ENCODE results near the gene HTR1E. TPM values are rescaled to one million over a fixed set of nuclear protein-coding genes. Genes with fewer than 3 reads are reported as not detected.

The HTR1E gene
- total and polyA plus RNA-seq, 2 experiments from 2014 or later: not detected

- no peaks in the 10 kb centered on the region for H3K4me1 ChIP-seq (ENCODE audit: insufficient read depth)
- no peaks in the 10 kb centered on the region for H3K79me2 ChIP-seq (ENCODE audit: insufficient read depth)
- H3K27me3 ChIP-seq (replicated peaks; ENCODE audit: insufficient read depth): peaks cover 19% of the 10 kb centered on the region
- H4K20me1 ChIP-seq (ENCODE audit: insufficient read depth): no peaks in the 10 kb centered on the region
- no peak for DNase-seq
- WGBS, 2 experiments (ENCODE audit: low coverage in 1 of 2, low lambda C conversion rate in 2 of 2, missing lambda C conversion rate in 2 of 2): 0 to 2% methylated on average over 1 of the region's 1 CpG
- no peak overlapping the region for H3K4me2 ChIP-seq (ENCODE audit: unreplicated experiment)
- no peak for TF ChIP-seq EZH2 (IDR thresholded peaks at IDR 0.05; ENCODE audit: insufficient read depth, poor library complexity, severe bottlenecking)
- TF ChIP-seq EZH2phosphoT487 (IDR thresholded peaks at IDR 0.05; ENCODE audit: insufficient read depth, low read depth): no peak
- no peaks in the 10 kb centered on the region for H3F3A ChIP-seq (ENCODE audit: insufficient read depth)
- H2AFZ ChIP-seq: no peak overlapping the region
- no peaks in the 10 kb centered on the region for H3K36me3 ChIP-seq (ENCODE audit: low read depth)
- no peaks in the 10 kb centered on the region for H3K9me3 ChIP-seq (ENCODE audit: low read depth)
- H3K9me2 ChIP-seq (ENCODE audit: insufficient read depth): no peaks in the 10 kb centered on the region
- H3K27ac ChIP-seq: no peak overlapping the region
- no peak overlapping the region for H3K9ac ChIP-seq
- H3K4me3 ChIP-seq: no peak overlapping the region
- in situ Hi-C loops (cut with MboI): no loop called here
Measured at GRCh38 chr6:87053312-87053711, 116.0 kb downstream of the HTR1E start.

GRCh38 chr6:87054143-87054833 is 117.0 kb downstream of the HTR1E start:
- in situ Hi-C loops (cut with MboI): no loop called here

GRCh38 chr6:87059943-87060342 is 122.6 kb downstream of the HTR1E start:
- 78 to 84% methylated on average over 13 to 18 of the region's 18 CpGs for WGBS, 2 experiments (ENCODE audit: low coverage in 1 of 2, low lambda C conversion rate in 2 of 2, missing lambda C conversion rate in 2 of 2)
- Histone ChIP-seq H3K27me3 (replicated peaks; ENCODE audit: insufficient read depth) (0 out of 2 replicates have a peak, but pooled peaks cover 27% of the 10 kb centered on the region), H3K9me3 (ENCODE audit: low read depth) (no peaks in the 10 kb centered on the region), H3K4me3 (no peak overlapping the region), H3K4me1 (ENCODE audit: insufficient read depth) (no peaks in the 10 kb centered on the region), H3K4me2 (ENCODE audit: unreplicated experiment) (no peak overlapping the region), H3K79me2 (ENCODE audit: insufficient read depth) (no peaks in the 10 kb centered on the region), H3K9me2 (ENCODE audit: insufficient read depth) (no peaks in the 10 kb centered on the region), H3K9ac (no peak overlapping the region), H3K36me3 (ENCODE audit: low read depth) (no peaks in the 10 kb centered on the region), H3F3A (ENCODE audit: insufficient read depth) (no peaks in the 10 kb centered on the region), H4K20me1 (ENCODE audit: insufficient read depth) (no peaks in the 10 kb centered on the region), H3K27ac (no peak overlapping the region), H2AFZ (no peak overlapping the region)
- TF ChIP-seq EZH2 (IDR thresholded peaks at IDR 0.05; ENCODE audit: insufficient read depth, poor library complexity, severe bottlenecking): no peak
- no peak for TF ChIP-seq EZH2phosphoT487 (IDR thresholded peaks at IDR 0.05; ENCODE audit: insufficient read depth, low read depth)
- DNase-seq: no peak
- in situ Hi-C loops (cut with MboI): no loop called here

More at GRCh38 chr6:87054143-87054833, 117.0 kb downstream of the HTR1E start:
- TF ChIP-seq EZH2phosphoT487 (IDR thresholded peaks at IDR 0.05; ENCODE audit: insufficient read depth, low read depth) (no peak), EZH2 (IDR thresholded peaks at IDR 0.05; ENCODE audit: insufficient read depth, poor library complexity, severe bottlenecking) (no peak)
- Histone ChIP-seq H3K4me1 (ENCODE audit: insufficient read depth) (no peaks in the 10 kb centered on the region), H3K79me2 (ENCODE audit: insufficient read depth) (no peaks in the 10 kb centered on the region), H3F3A (ENCODE audit: insufficient read depth) (no peaks in the 10 kb centered on the region), H2AFZ (no peak overlapping the region), H3K9me2 (ENCODE audit: insufficient read depth) (no peaks in the 10 kb centered on the region), H3K9me3 (ENCODE audit: low read depth) (no peaks in the 10 kb centered on the region), H4K20me1 (ENCODE audit: insufficient read depth) (no peaks in the 10 kb centered on the region), H3K36me3 (ENCODE audit: low read depth) (no peaks in the 10 kb centered on the region), H3K4me2 (ENCODE audit: unreplicated experiment) (no peak overlapping the region), H3K27me3 (replicated peaks; ENCODE audit: insufficient read depth) (peaks cover 19% of the 10 kb centered on the region), H3K4me3 (no peak overlapping the region), H3K9ac (no peak overlapping the region), H3K27ac (no peak overlapping the region)
- WGBS, 2 experiments (ENCODE audit: low coverage in 1 of 2, low lambda C conversion rate in 2 of 2, missing lambda C conversion rate in 2 of 2): 55 to 57% methylated on average over 3 of the region's 3 CpGs
- DNase-seq: no peak

- in situ Hi-C loops (cut with MboI): no loop called here
- DNase-seq: no peak
- H3K9ac ChIP-seq: no peak overlapping the region
- no peak overlapping the region for H2AFZ ChIP-seq
- H3K4me1 ChIP-seq (ENCODE audit: insufficient read depth): no peaks in the 10 kb centered on the region
- 37 to 39% methylated on average over 5 of the region's 5 CpGs for WGBS, 2 experiments (ENCODE audit: low coverage in 1 of 2, low lambda C conversion rate in 2 of 2, missing lambda C conversion rate in 2 of 2)
- no peak overlapping the region for H3K27ac ChIP-seq
- H3K36me3 ChIP-seq (ENCODE audit: low read depth): no peaks in the 10 kb centered on the region
- 0 out of 2 replicates have a peak, but pooled peaks cover 19% of the 10 kb centered on the region for H3K27me3 ChIP-seq (replicated peaks; ENCODE audit: insufficient read depth)
- H3K4me3 ChIP-seq: no peak overlapping the region
- H3K4me2 ChIP-seq (ENCODE audit: unreplicated experiment): no peak overlapping the region
- no peaks in the 10 kb centered on the region for H4K20me1 ChIP-seq (ENCODE audit: insufficient read depth)
- no peaks in the 10 kb centered on the region for H3F3A ChIP-seq (ENCODE audit: insufficient read depth)
- TF ChIP-seq EZH2phosphoT487 (IDR thresholded peaks at IDR 0.05; ENCODE audit: insufficient read depth, low read depth) (no peak), EZH2 (IDR thresholded peaks at IDR 0.05; ENCODE audit: insufficient read depth, poor library complexity, severe bottlenecking) (no peak)
- no peaks in the 10 kb centered on the region for H3K9me3 ChIP-seq (ENCODE audit: low read depth)
- no peaks in the 10 kb centered on the region for H3K9me2 ChIP-seq (ENCODE audit: insufficient read depth)
- no peaks in the 10 kb centered on the region for H3K79me2 ChIP-seq (ENCODE audit: insufficient read depth)
Measured at GRCh38 chr6:87065117-87065516, 127.8 kb downstream of the HTR1E start.

Small RNA genes lying within 50 kb of the gene (small RNA-seq; reads per million reads assigned to genes)
- gene AL157777.2 (ENCODE audit: low read depth, low replicate concordance): not detected
- not detected for gene MTHFD2P2 (ENCODE audit: low read depth, low replicate concordance)

Other genes with a start within 250 kb of the HTR1E start
- 6.1 and 6.3 TPM in 2 replicates for gene CGA, start 157.6 kb downstream of the HTR1E start, total RNA-seq (2014; rRNA removed; shearing (Covaris generic))
- 6.6 and 8.9 TPM in 2 replicates for gene CGA, start 157.6 kb downstream of the HTR1E start, polyA plus RNA-seq (2016; fragmentation: Nextera tagmentation; extraction: Ambion mirVana)
- gene ZNF292, start 218.0 kb downstream of the HTR1E start, total RNA-seq (2014; rRNA removed; shearing (Covaris generic)): 14.1 and 31.5 TPM in 2 replicates
- 17.9 and 21.7 TPM in 2 replicates for gene ZNF292, start 218.0 kb downstream of the HTR1E start, polyA plus RNA-seq (2016; fragmentation: Nextera tagmentation; extraction: Ambion mirVana)